HT1080 (cell line): Measurements from ENCODE around the gene HS3ST2. TPM values are rescaled to one million over a fixed set of nuclear protein-coding genes. Genes with fewer than 3 reads are reported as not detected.
"Not testable (repeated sequence)": the region's sequence is repeated elsewhere in the genome, so short reads cannot be mapped to it uniquely, and the experiment has no call there.

Experiments used
- DNase-seq: peaks from one replicate; pipeline ENCODE4 v3.0.0-alpha.2; 2015; ENCODE audit warnings: low read depth
- total RNA-seq: library from RNA; depleted of rRNA; stranded (reverse); fragments of >200 nt; shearing (Covaris generic); gene quantifications from 2 replicates; pipeline ENCODE4 v1.2.3, GENCODE V29; 2014

Gene HS3ST2
- total RNA-seq, 1 experiment from 2014 or later: not detected

DNA sequence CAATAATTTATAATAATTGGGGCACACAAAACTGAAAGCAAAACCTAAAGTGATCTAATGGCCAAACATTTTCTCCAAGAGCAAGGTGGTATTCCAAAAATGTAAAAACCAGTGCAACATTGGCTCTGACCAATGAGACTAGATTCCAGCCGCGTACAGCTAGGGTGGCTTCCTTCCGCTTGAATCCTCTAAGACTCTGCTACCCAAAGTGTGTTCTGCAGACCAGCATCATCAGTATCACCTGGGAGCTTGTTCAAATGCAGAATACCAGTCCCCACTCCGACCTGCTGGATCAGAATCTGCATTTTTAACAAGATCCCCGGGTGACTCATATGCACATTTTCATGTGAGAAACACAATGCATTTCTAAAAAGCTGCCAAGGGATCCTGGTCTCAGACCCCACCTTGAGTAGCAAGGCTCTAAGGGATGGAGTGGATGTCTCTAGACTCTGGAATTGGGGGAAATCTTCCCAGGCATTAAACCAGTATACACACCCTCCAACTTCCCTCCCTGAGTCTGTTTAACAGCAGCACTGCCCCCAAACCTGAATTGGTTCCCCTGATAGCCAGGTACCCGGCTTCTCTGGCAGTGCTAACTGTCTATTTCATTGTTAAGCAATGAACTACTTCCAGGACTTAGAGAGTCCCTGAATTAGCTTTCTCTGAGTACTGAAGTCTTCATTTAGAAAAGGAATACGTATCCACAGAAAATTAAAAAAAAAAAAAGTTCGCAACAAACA lies 118.2 kb downstream of the HS3ST2 start:
- no peak for DNase-seq

GRCh38 chr16:22933173-22933572 lies 119.2 kb downstream of the HS3ST2 start:
- DNase-seq: no peak

- DNase-seq: no peak
These were observed 120.8 kb downstream of the HS3ST2 start for GRCh38 chr16:22934786-22935185.

GRCh38 chr16:22937169-22937568 lies 123.2 kb downstream of the HS3ST2 start:
- no peak for DNase-seq

DNA sequence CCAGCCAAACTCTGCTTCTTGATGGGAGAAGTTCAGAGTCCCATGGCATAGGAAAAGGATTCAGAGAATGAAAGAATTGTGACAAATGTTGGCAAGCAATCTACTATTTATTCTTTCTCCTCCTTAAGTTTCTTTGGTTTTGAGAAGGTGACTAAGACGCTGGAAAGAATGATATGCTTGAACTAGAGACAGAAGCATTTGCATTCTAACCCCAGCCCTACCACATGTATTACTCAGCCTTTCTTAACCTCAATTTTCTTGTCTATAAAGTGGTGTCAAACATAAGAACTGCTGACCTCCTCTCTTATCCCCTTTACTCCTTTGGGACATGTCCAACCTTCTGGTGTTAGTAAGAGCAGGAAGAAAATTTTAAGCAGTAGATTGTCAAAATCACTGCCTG lies 124.7 kb downstream of the HS3ST2 start:
- peak; percentile 54 for DNase-seq

- not testable (repeated sequence) for DNase-seq
These were observed 125.9 kb downstream of the HS3ST2 start for GRCh38 chr16:22939744-22940363.

DNA sequence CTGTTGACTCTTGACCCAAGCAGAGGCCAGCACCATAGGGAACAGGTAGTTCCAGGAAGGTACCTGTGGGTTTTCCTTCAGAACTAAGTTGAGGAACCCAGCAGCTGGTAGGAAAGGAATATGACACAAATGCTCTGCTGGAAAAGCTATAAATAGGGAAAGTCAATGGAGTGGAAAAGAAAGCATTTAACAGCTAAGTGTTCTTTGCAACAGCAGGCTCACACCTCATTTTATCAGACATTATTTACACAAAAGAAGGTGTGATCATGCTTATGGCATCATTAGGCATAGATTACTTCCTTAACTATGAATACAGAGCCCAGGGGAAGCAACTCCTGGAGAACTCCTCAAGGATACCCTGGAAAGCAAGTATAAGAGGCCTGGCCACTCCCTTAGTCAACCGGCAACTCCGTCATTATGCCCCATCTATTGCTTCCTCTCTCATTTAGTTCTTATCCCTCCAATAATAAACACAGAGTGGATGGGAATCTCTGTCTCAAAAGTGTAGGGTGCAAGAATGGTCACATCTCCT lies 128.1 kb downstream of the HS3ST2 start:
- no peak for DNase-seq

GRCh38 chr16:22942811-22943210 lies 128.8 kb downstream of the HS3ST2 start:
- no peak for DNase-seq

- DNase-seq: no peak
These were observed 131.4 kb downstream of the HS3ST2 start for GRCh38 chr16:22945361-22945760.

DNA sequence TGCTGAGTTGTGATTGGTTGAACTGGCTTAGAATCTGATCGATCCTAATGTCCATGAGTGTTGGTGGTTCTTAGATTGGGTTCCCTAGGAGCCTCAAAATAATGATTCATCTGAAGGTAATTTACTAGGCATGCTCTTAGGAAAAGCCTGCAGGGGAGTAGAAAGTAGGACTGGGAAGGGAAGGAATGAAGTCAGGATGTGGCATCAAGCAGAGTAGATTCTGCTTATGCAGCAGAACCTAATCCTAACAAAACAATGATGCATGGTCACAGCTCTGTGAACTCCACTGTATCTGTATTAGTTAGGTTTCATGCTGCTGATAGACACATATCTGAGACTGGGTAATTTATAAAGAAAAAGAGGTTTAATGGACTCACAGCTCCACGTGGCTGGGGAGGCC lies 132.5 kb downstream of the HS3ST2 start:
- no peak for DNase-seq

- no peak for DNase-seq
These were observed 134.2 kb downstream of the HS3ST2 start for GRCh38 chr16:22948058-22948602.

GRCh38 chr16:22948603-22949368 lies 134.8 kb downstream of the HS3ST2 start:
- peak; percentile 71 for DNase-seq

- no peak for DNase-seq
These were observed 141.6 kb downstream of the HS3ST2 start for GRCh38 chr16:22955461-22956070.

DNA sequence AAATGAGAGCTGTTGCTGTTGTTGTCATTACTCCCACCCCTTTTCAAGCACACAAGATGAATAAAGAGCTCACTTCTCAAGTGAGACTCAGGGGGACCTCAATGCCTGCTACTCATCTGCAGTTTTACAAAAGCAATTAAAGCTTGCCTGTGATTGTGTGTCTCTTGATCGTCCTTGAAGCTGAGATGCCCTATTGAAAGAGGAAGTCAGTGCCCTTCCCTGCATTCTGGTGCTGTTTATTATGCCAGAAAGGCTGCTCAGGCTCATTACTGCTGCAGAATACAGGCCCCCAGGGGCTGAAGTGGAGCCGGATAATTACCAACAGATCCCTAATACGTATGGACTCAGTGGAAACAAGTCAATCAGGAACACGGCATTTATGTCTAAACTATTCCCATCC lies 147.2 kb downstream of the HS3ST2 start:
- no peak for DNase-seq

- no peak for DNase-seq
These were observed 148.9 kb downstream of the HS3ST2 start for GRCh38 chr16:22962905-22963304.
